OCI-LY3 (cell line): ENCODE results near the gene PCDHB9.
A peak's percentile ranks its signal among the peaks of the same experiment; 100 is the strongest.

Experiments
- CTCF ChIP-seq: fragments of 200-600, 300-600 bp; sonication (generic); IDR thresholded peaks from 2 replicates; pipeline ENCODE4 v1.5.1; 2014; ENCODE audit warnings: antibody characterized with exemption, low read length, low read depth
- EZH2phosphoT487 ChIP-seq: fragments of 200-600 bp; shearing (Covaris generic); IDR thresholded peaks from 2 replicates; pipeline ENCODE4 v1.6.1; 2018; ENCODE audit warnings: antibody characterized with exemption, mixed run types, low read depth

- peak; percentile 14; the same call in 1 of the 2 replicates for TF ChIP-seq CTCF
- no peak for TF ChIP-seq EZH2phosphoT487
These were observed 31.2 kb upstream of the PCDHB9 start for GRCh38 chr5:141155540-141156374.
